Thoracic aorta (tissue), 2 donors: ENCODE measurements around the gene CD300LG. TPM values are rescaled to one million over a fixed set of nuclear protein-coding genes. Genes with fewer than 3 reads are reported as not detected.

ENCODE experiments used
- ATAC-seq: fragments of 150-250 bp; one replicate; pipeline ENCODE4 v1.8.0; 2017; ENCODE audit warnings: low read depth; ENCODE audit not compliant: insufficient number of reproducible peaks, low FRiP score
- DNase-seq: peaks from one replicate; pipeline ENCODE4 v3.0.0-alpha.2; 2020; ENCODE audit warnings: low spot score
- H3K27ac ChIP-seq, 2 donors: fragments of 200-600 bp; sonication (generic); 1 replicate in 1 of 2; 2 replicates in 1 of 2; pipeline ENCODE4 v1.5.1; 2016; ENCODE audit warnings: mild to moderate bottlenecking in 2 of 2, moderate library complexity in 2 of 2
- H3K27me3 ChIP-seq: fragments of 200-600 bp; sonication (generic); replicated peaks from 2 replicates; pipeline ENCODE4 v1.6.0; 2016; ENCODE audit warnings: mild to moderate bottlenecking; ENCODE audit not compliant: insufficient read depth
- H3K36me3 ChIP-seq: fragments of 200-600 bp; sonication (generic); one replicate; pipeline ENCODE4 v1.5.1; 2016
- H3K4me1 ChIP-seq, 2 donors: fragments of 200-600 bp; sonication (generic); 1 replicate in 1 of 2; 2 replicates in 1 of 2; pipeline versions ENCODE4 v1.5.1 to v1.6.0; 2016; ENCODE audit warnings: low read depth in 2 of 2, mild to moderate bottlenecking in 1 of 2; ENCODE audit not compliant: control insufficient read depth in 1 of 2
- H3K4me3 ChIP-seq: fragments of 200-600 bp; sonication (generic); 2 replicates; pipeline ENCODE4 v1.5.1; 2016; ENCODE audit warnings: mild to moderate bottlenecking
- H3K9me3 ChIP-seq: fragments of 200-600 bp; sonication (generic); 2 replicates; pipeline ENCODE4 v1.5.1; 2016
- CTCF ChIP-seq: fragments of 200-600 bp; sonication (generic); IDR thresholded peaks from one replicate; pipeline ENCODE4 v1.5.1; 2019; ENCODE audit warnings: antibody characterized with exemption
- total RNA-seq, 2 donors: library from RNA; depleted of rRNA; stranded (reverse); fragments of >200 nt; gene quantifications; one replicate each; pipeline versions ENCODE4 v1.1.0 to v1.2.3, GENCODE V29; 2016

The CD300LG gene
- total RNA-seq, 2 donors from 2014 or later: 0.35 to 3.2 TPM

GRCh38 chr17:43912635-43913304 is 65.8 kb downstream of the CD300LG start:
- no peak overlapping the region for H3K27ac ChIP-seq
- no peaks in the 10 kb centered on the region for H3K36me3 ChIP-seq
- DNase-seq: no peak
- H3K27me3 ChIP-seq: no peaks in the 10 kb centered on the region
- H3K4me3 ChIP-seq: no peak overlapping the region
- H3K9me3 ChIP-seq: no peaks in the 10 kb centered on the region
- no peak for ATAC-seq
- peaks cover 3 to 9% of the 10 kb centered on the region in 2 donors for H3K4me1 ChIP-seq
- no peak for TF ChIP-seq CTCF

Other genes with a start within 250 kb of the CD300LG start
- gene MEOX1, start 185.3 kb upstream of the CD300LG start, total RNA-seq: 1 to 10 TPM; 3.0 to 5.4 TPM
- 10 to 100 TPM; 45.2 to 55.4 TPM for gene SOST, start 88.4 kb upstream of the CD300LG start, total RNA-seq
- gene DUSP3, start 68.2 kb upstream of the CD300LG start, total RNA-seq: 100 to 1,000 TPM; 130 to 137 TPM
- not detected for gene CFAP97D1, start 66.7 kb upstream of the CD300LG start, total RNA-seq
- gene MPP3, start 14.0 kb upstream of the CD300LG start, total RNA-seq: 10 to 100 TPM; 32.8 to 73.8 TPM
- 10 to 100 TPM; 10.7 to 15.0 TPM for gene MPP2, start 60.4 kb downstream of the CD300LG start, total RNA-seq
- gene PPY, start 95.3 kb downstream of the CD300LG start, total RNA-seq: not detected
- gene PYY, start 106.8 kb downstream of the CD300LG start, total RNA-seq: not detected
- gene NAGS, start 157.4 kb downstream of the CD300LG start, total RNA-seq: under 1 TPM in 1 of 2 donors, not detected in 1; 0.92 TPM
- gene TMEM101, start 167.8 kb downstream of the CD300LG start, total RNA-seq: 10 to 100 TPM; 21.9 to 24.4 TPM
- 10 to 100 TPM; 24.9 to 30.8 TPM for gene LSM12, start 219.5 kb downstream of the CD300LG start, total RNA-seq
- gene G6PC3, start 223.6 kb downstream of the CD300LG start, total RNA-seq: 10 to 100 TPM; 26.4 to 54.6 TPM